A549 (cell line): ENCODE results near the gene DOCK1. TPM values are rescaled to one million over a fixed set of nuclear protein-coding genes. Genes with fewer than 3 reads are reported as not detected.

Source experiments
- ATAC-seq, 2 experiments: fragments of 200-7000 bp in 1 of 2; fragments of >200 bp in 1 of 2; cut with Nextera tagmentation in 1 of 2; cut with Tn5 transposase in 1 of 2; 3 replicates each; pipeline versions ENCODE4 v1.8.0 to v1.9.1; 2018 to 2020; ENCODE audit warnings: mild to moderate bottlenecking in 1 of 2, moderate library complexity in 1 of 2
- CTCF ChIA-PET: fragments of 300-600 bp; sonication (Branson Sonifier 250); formaldehyde crosslinking; extraction: SDS; loops from one replicate; lab custom pipeline; 2021; ENCODE audit warnings: antibody characterized with exemption, inconsistent platforms; lab: Yijun Ruan, JAX
- POLR2A ChIA-PET: fragments of 350-600 bp; formaldehyde crosslinking; extraction: SDS; loops from one replicate; lab custom pipeline; 2021; ENCODE audit warnings: antibody characterized with exemption, inconsistent platforms; lab: Yijun Ruan, JAX
- DNase-seq, 2 experiments: peaks; one replicate each; pipeline versions ENCODE4 v3.0.0 to v3.0.0-alpha.2; 2011 to 2016; ENCODE audit warnings: low read depth in 1 of 2, low spot score in 1 of 2
- FAIRE-seq: peaks from 2 replicates; lab custom pipeline; 2011; peaks lifted over from hg19 to GRCh38; lab: Jason Lieb, UNC
- H3K27ac ChIP-seq, 2 experiments: fragments of >200 bp; sonication (Bioruptor Twin); formaldehyde crosslinking; 3 replicates each; pipeline ENCODE4 v1.5.1; 2016 to 2017
- H3K4me1 ChIP-seq: fragments of >200 bp; sonication (Bioruptor Twin); formaldehyde crosslinking; 3 replicates; pipeline ENCODE4 v1.6.1; 2016
- H3K4me2 ChIP-seq: fragments of >200 bp; sonication (Bioruptor Twin); formaldehyde crosslinking; 3 replicates; pipeline ENCODE4 v1.6.1; 2016
- H3K4me3 ChIP-seq: fragments of >200 bp; sonication (Bioruptor Twin); formaldehyde crosslinking; 3 replicates; pipeline ENCODE4 v1.5.1; 2016
- H3K9me3 ChIP-seq: fragments of >200 bp; sonication (Bioruptor Twin); formaldehyde crosslinking; 3 replicates; pipeline ENCODE4 v1.6.1; 2016
- ATOH8 ChIP-seq: fragments of 250-450 bp; sonication (Bioruptor Pico); IDR thresholded peaks from 2 replicates; pipeline ENCODE4 v1.5.0; 2020; ENCODE audit warnings: low read depth, mild to moderate bottlenecking, moderate library complexity
- BCL3 ChIP-seq: fragments of >200 bp; sonication (Bioruptor Twin); formaldehyde crosslinking; IDR thresholded peaks from 3 replicates; pipeline ENCODE4 v1.6.1; 2016
- BHLHE40 ChIP-seq: IDR thresholded peaks from 2 replicates; pipeline ENCODE4 v1.6.1; 2012; ENCODE audit warnings: low read depth, low read length, inconsistent platforms
- CBX2 ChIP-seq: fragments of 200-600 bp; sonication (generic); IDR thresholded peaks from 2 replicates; pipeline ENCODE4 v1.6.1; 2016; ENCODE audit warnings: low read depth, mild to moderate bottlenecking, borderline replicate concordance
- CBX8 ChIP-seq: fragments of 200-600 bp; sonication (generic); IDR thresholded peaks from 2 replicates; pipeline ENCODE4 v1.6.1; 2016
- E2F6 ChIP-seq: IDR thresholded peaks from 2 replicates; pipeline ENCODE4 v1.6.1; 2012; ENCODE audit warnings: low read depth, borderline replicate concordance
- EHF ChIP-seq: fragments of 250-450 bp; sonication (Bioruptor Pico); IDR thresholded peaks from 2 replicates; pipeline ENCODE4 v1.5.0; 2020; ENCODE audit warnings: mild to moderate bottlenecking
- EP300 ChIP-seq, 2 experiments: fragments of >200 bp; sonication (Bioruptor Twin); formaldehyde crosslinking; IDR thresholded peaks; 2 replicates in 1 of 2; 3 replicates in 1 of 2; pipeline ENCODE4 v1.6.1; 2016 to 2017
- FOSL2 ChIP-seq, 2 experiments: fragments of 450-650 bp in 1 of 2; fragments of >200 bp in 1 of 2; sonication (Bioruptor Twin) in 1 of 2; formaldehyde crosslinking; IDR thresholded peaks; 2 replicates each; pipeline versions ENCODE4 v1.5.0 to v1.6.1; 2016 to 2020; ENCODE audit warnings: mild to moderate bottlenecking in 1 of 2, moderate library complexity in 1 of 2
- FOXS1 ChIP-seq: fragments of 250-450 bp; sonication (Bioruptor Pico); IDR thresholded peaks from 2 replicates; pipeline ENCODE4 v1.5.0; 2020; ENCODE audit warnings: mild to moderate bottlenecking, moderate library complexity
- GATA3 ChIP-seq: IDR thresholded peaks from 2 replicates; pipeline ENCODE4 v1.6.1; 2012; ENCODE audit warnings: borderline replicate concordance
- HDAC2 ChIP-seq: fragments of 200-600 bp; sonication (generic); IDR thresholded peaks from 2 replicates; pipeline ENCODE4 v1.6.1; 2016
- HES2 ChIP-seq: fragments of >200 bp; sonication (Bioruptor Twin); formaldehyde crosslinking; IDR thresholded peaks from 2 replicates; pipeline ENCODE4 v1.6.1; 2016
- HEYL ChIP-seq: fragments of 250-450 bp; sonication (Bioruptor Pico); IDR thresholded peaks from 2 replicates; pipeline ENCODE4 v1.8.0; 2021; ENCODE audit warnings: mild to moderate bottlenecking, moderate library complexity
- HOXB13 ChIP-seq: fragments of 250-450 bp; sonication (Bioruptor Pico); IDR thresholded peaks from 2 replicates; pipeline ENCODE4 v1.5.0; 2020; ENCODE audit warnings: low read depth, mild to moderate bottlenecking, moderate library complexity
- HOXB5 ChIP-seq: fragments of 250-450 bp; sonication (Bioruptor Pico); IDR thresholded peaks from 2 replicates; pipeline ENCODE4 v1.5.0; 2020; ENCODE audit warnings: mild to moderate bottlenecking, moderate library complexity
- JUN ChIP-seq, 2 experiments: fragments of >200 bp; sonication (Bioruptor Twin); formaldehyde crosslinking; IDR thresholded peaks; 2 replicates in 1 of 2; 3 replicates in 1 of 2; pipeline ENCODE4 v1.6.1; 2016 to 2017
- KDM1A ChIP-seq: fragments of 200-600 bp; sonication (generic); IDR thresholded peaks from 2 replicates; pipeline ENCODE4 v1.6.1; 2016; ENCODE audit warnings: low read depth, mild to moderate bottlenecking
- KDM5A ChIP-seq: fragments of 200-600 bp; sonication (generic); IDR thresholded peaks from 2 replicates; pipeline ENCODE4 v1.6.1; 2016; ENCODE audit warnings: antibody characterized with exemption, mild to moderate bottlenecking
- MAFK ChIP-seq: fragments of 450-650 bp; IDR thresholded peaks from 2 replicates; pipeline ENCODE4 v1.6.1; 2014; ENCODE audit not compliant: partially characterized antibody
- MYC ChIP-seq: IDR thresholded peaks from 2 replicates; pipeline ENCODE4 v1.6.1; 2012; ENCODE audit warnings: mild to moderate bottlenecking, inconsistent platforms, low read length, improper control_type of control experiment, borderline replicate concordance
- NFE2L2 ChIP-seq: fragments of 150-350 bp; conservative IDR thresholded peaks from 2 replicates; pipeline ENCODE4 v1.6.1; 2014; ENCODE audit warnings: low read length
- POLR2A ChIP-seq: IDR thresholded peaks from 2 replicates; pipeline ENCODE4 v1.6.1; 2012; ENCODE audit warnings: mild to moderate bottlenecking, low read length
- RCOR1 ChIP-seq: fragments of 150-350 bp; IDR thresholded peaks from 2 replicates; pipeline ENCODE4 v1.6.1; 2014; ENCODE audit warnings: antibody characterized with exemption, low read length, low read depth
- TFCP2L1 ChIP-seq: fragments of 250-450 bp; sonication (Bioruptor Pico); IDR thresholded peaks from 2 replicates; pipeline ENCODE4 v1.5.0; 2021; ENCODE audit warnings: mild to moderate bottlenecking
- TP53 ChIP-seq: fragments of 250-450 bp; sonication (Bioruptor Pico); IDR thresholded peaks from 2 replicates; pipeline ENCODE4 v1.5.0; 2021; ENCODE audit warnings: mild to moderate bottlenecking, moderate library complexity
- USF2 ChIP-seq: fragments of 450-650 bp; IDR thresholded peaks from 2 replicates; pipeline ENCODE4 v1.6.1; 2014; ENCODE audit warnings: antibody characterized with exemption
- ZFP36 ChIP-seq: fragments of 450-650 bp; IDR thresholded peaks from 2 replicates; pipeline ENCODE4 v1.6.1; 2014; ENCODE audit warnings: borderline replicate concordance; ENCODE audit not compliant: partially characterized antibody
- ZNF302 ChIP-seq: fragments of 250-450 bp; sonication (Bioruptor Pico); IDR thresholded peaks from 2 replicates; pipeline ENCODE4 v1.9.0; 2021; ENCODE audit warnings: inconsistent platforms, mild to moderate bottlenecking, moderate library complexity
- WGBS: methylation state at CpG from one replicate; pipeline ENCODE4 v1.1.6; 2017; ENCODE audit errors: missing lambda C conversion rate; 5-methylcytosine and 5-hydroxymethylcytosine counted together
- polyA plus RNA-seq, 4 experiments: library from polyadenylated mRNA; depleted of rRNA in 3 of 4; stranded (reverse); fragments of >200 nt; fragmentation: RNase III in 1 of 4; extraction: RNeasy Plus Mini Kit Qiagen cat#74134 plus additional on column Dnase treatment in 1 of 4; gene quantifications; 2 replicates in 3 of 4; 3 replicates in 1 of 4; pipeline ENCODE4 v1.2.3, GENCODE V29; 2011 to 2017

Gene DOCK1
- polyA plus RNA-seq, 2 of the 4 experiments (the other 2 are of a cell fraction), result 22.6 to 28.2 TPM

- ChIA-PET POLR2A (no interaction called here), CTCF (interaction anchor here (0.6 kb wide), 1 partner anchor 16 kb away, joined by 3 read pairs; no protein-coding TSS in a partner anchor)
- no peak overlapping the region for H3K4me2 ChIP-seq
- peaks cover 8% of the 10 kb centered on the region; the same call in 2 of the 3 replicates for H3K4me1 ChIP-seq
- FAIRE-seq (no peak), DNase-seq (no peak), ATAC-seq (no peak)
- H3K27ac ChIP-seq, result no peak overlapping the region
- WGBS, result 95% methylated on average over 9 of the region's 11 CpGs
- no peak for TF ChIP-seq CBX2
- no peak for TF ChIP-seq EHF (CRISPR knock-in tag)
- no peak for TF ChIP-seq MAFK
- no peak for TF ChIP-seq ZFP36
- TF ChIP-seq JUN (IDR thresholded peaks at IDR 0.05), result no peak
- no peak for TF ChIP-seq ZNF302
- TF ChIP-seq HEYL (CRISPR knock-in tag), result no peak
- no peak for TF ChIP-seq TP53 (CRISPR knock-in tag)
- no peak for TF ChIP-seq NFE2L2
- TF ChIP-seq ATOH8 (CRISPR knock-in tag), result no peak
- no peak for TF ChIP-seq CBX8
- no peak for TF ChIP-seq RCOR1
- no peak for TF ChIP-seq KDM5A
- TF ChIP-seq TFCP2L1 (CRISPR knock-in tag), result no peak
- TF ChIP-seq BHLHE40, result no peak
- no peaks in the 10 kb centered on the region for H3K9me3 ChIP-seq
- H3K4me3 ChIP-seq, result no peak overlapping the region
Observed at GRCh38 chr10:126930883-126931503, 25.8 kb downstream of the DOCK1 start.

- H3K4me2 ChIP-seq, result no peak overlapping the region
- peaks cover 8% of the 10 kb centered on the region; the same call in 2 of the 3 replicates for H3K4me1 ChIP-seq
- no peak for FAIRE-seq
- 89% methylated on average over 7 of the region's 7 CpGs for WGBS
- TF ChIP-seq E2F6 (no peak), FOSL2 (IDR thresholded peaks at IDR 0.05) (no peak), FOSL2 (CRISPR knock-in tag; IDR thresholded peaks at IDR 0.05) (no peak), NFE2L2 (no peak), EP300 (IDR thresholded peaks at IDR 0.05) (no peak), CBX8 (no peak)
- POLR2A ChIA-PET, result no interaction called here
- no peaks in the 10 kb centered on the region for H3K9me3 ChIP-seq
- no peak for DNase-seq
- CTCF ChIA-PET, result interaction anchor here (0.6 kb wide), 1 partner anchor 17 kb away, joined by 3 read pairs; no protein-coding TSS in a partner anchor
- no peak overlapping the region for H3K4me3 ChIP-seq
- no peak overlapping the region for H3K27ac ChIP-seq
- no peak for ATAC-seq
Observed at GRCh38 chr10:126931544-126931943, 26.3 kb downstream of the DOCK1 start.

GRCh38 chr10:126932516-126932915, 27.3 kb downstream of the DOCK1 start:
- ATAC-seq (no peak), DNase-seq (no peak), FAIRE-seq (no peak)
- H3K4me1 ChIP-seq, result peaks cover 8% of the 10 kb centered on the region; the same call in 2 of the 3 replicates
- ChIA-PET POLR2A (no interaction called here), CTCF (no interaction called here)
- no peak overlapping the region for H3K4me3 ChIP-seq
- H3K27ac ChIP-seq, result no peak overlapping the region
- 95% methylated on average over 11 of the region's 11 CpGs for WGBS
- no peaks in the 10 kb centered on the region for H3K9me3 ChIP-seq
- H3K4me2 ChIP-seq, result no peak overlapping the region
- TF ChIP-seq E2F6 (no peak), HOXB13 (no peak), HOXB5 (CRISPR knock-in tag) (no peak), FOXS1 (CRISPR knock-in tag) (no peak), EHF (CRISPR knock-in tag) (no peak), POLR2A (no peak), GATA3 (no peak), CBX2 (no peak), MYC (no peak), TFCP2L1 (CRISPR knock-in tag) (no peak), MAFK (no peak), HES2 (no peak), BCL3 (no peak), ATOH8 (CRISPR knock-in tag) (no peak), USF2 (no peak), ZNF302 (no peak), KDM1A (no peak), HDAC2 (no peak), ZFP36 (no peak)
